HepG2 (cell line): Measurements from ENCODE around the gene HYOU1. TPM values are rescaled to one million over a fixed set of nuclear protein-coding genes. Genes with fewer than 3 reads are reported as not detected.

ENCODE experiments used
- ATAD3A ChIP-seq: sonication (generic); formaldehyde crosslinking; IDR thresholded peaks from 2 replicates; pipeline ENCODE4 v1.4.0; 2020; ENCODE audit warnings: missing genetic modification reagents
- CBFB ChIP-seq: sonication (generic); formaldehyde crosslinking; IDR thresholded peaks from 2 replicates; pipeline ENCODE4 v1.4.0; 2020; ENCODE audit warnings: missing genetic modification reagents
- NRL ChIP-seq: sonication (generic); formaldehyde crosslinking; IDR thresholded peaks from 2 replicates; pipeline ENCODE4 v1.5.0; 2020; ENCODE audit warnings: missing genetic modification reagents, mild to moderate bottlenecking, moderate library complexity, borderline replicate concordance
- SALL2 ChIP-seq: sonication (generic); formaldehyde crosslinking; IDR thresholded peaks from 2 replicates; pipeline ENCODE4 v1.8.1; 2023; ENCODE audit warnings: mild to moderate bottlenecking, missing genetic modification reagents, inconsistent platforms
- ZNF142 ChIP-seq: sonication (generic); formaldehyde crosslinking; IDR thresholded peaks from 2 replicates; pipeline ENCODE4 v1.4.0; 2020; ENCODE audit warnings: missing genetic modification reagents
- ZNF646 ChIP-seq: sonication (generic); formaldehyde crosslinking; IDR thresholded peaks from 2 replicates; pipeline ENCODE4 v1.9.0; 2021; ENCODE audit warnings: mild to moderate bottlenecking, missing genetic modification reagents
- polyA plus RNA-seq, 8 experiments: library from polyadenylated mRNA; depleted of rRNA in 3 of 8; stranded (reverse) in 7 of 8; unstranded in 1 of 8; fragments of >200 nt; fragmentation: Illumina TruSeq in 4 of 8; extraction: Trizol in 4 of 8; gene quantifications; 2 replicates each; pipeline versions ENCODE4 v1.2.1 to v1.2.3, GENCODE V29; 2011 to 2016; ENCODE audit warnings: low read depth in 4 of 8, missing spikeins in 1 of 8, mixed read lengths in 1 of 8; ENCODE audit not compliant: insufficient read depth in 1 of 8
- total RNA-seq, 5 experiments: library from RNA; depleted of rRNA; stranded (reverse); fragments of >200 nt; fragmentation: Illumina TruSeq; extraction: Trizol; gene quantifications; 2 replicates each; pipeline ENCODE4 v1.2.3, GENCODE V29; 2016; ENCODE audit warnings: low read depth in 1 of 5
- TF ChIP-seq, protein P1 (sequence below): sonication (generic); formaldehyde crosslinking; IDR thresholded peaks from 2 replicates; pipeline ENCODE4 v1.4.0; 2020; ENCODE audit warnings: missing genetic modification reagents
- TF ChIP-seq, protein P2 (sequence below): sonication (generic); IDR thresholded peaks from 2 replicates; pipeline ENCODE4 v1.6.1; 2016; ENCODE audit warnings: low read depth, borderline replicate concordance
- TF ChIP-seq, protein P3 (sequence below): sonication (generic); formaldehyde crosslinking; IDR thresholded peaks from 2 replicates; pipeline ENCODE4 v1.4.0; 2020; ENCODE audit warnings: missing genetic modification reagents, borderline replicate concordance

Gene HYOU1
- total and polyA plus RNA-seq, 2 of the 13 experiments (the other 11 are each of a cell fraction or from before 2014, with no cell fraction given): 127 to 155 TPM

DNA sequence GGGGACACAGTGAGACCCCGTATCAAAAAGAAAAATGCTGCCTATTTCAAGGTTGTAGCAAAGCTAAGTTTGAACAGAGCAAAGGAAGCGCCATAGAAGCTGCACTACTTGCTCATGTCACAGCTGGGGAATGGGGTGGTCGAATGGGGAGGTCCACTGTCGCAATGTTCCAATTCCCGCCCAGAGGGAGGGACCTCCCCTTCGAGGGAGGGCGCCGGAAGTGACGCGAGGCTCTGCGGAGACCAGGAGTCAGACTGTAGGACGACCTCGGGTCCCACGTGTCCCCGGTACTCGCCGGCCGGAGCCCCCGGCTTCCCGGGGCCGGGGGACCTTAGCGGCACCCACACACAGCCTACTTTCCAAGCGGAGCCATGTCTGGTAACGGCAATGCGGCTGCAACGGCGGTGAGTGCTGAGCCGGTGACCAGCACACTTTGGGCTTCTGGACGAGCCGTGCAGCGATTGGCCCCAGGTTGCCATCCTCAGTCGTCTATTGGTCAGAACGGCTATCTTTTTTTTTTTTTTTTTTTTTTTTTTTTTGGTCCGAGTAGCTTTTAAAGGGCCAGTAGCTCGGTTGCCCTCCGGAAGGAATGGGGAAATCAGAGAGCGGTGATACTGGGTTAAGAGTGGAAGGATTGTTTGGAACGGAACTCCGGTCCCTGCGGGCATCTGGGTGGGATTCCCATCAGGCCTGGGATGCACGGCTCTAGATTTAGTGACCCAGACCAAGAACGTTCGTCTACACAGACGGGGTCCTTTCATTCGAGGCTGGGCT lies 27.8 kb upstream of the HYOU1 start, which contains the start of gene HMBS (continued):
- no peak for TF ChIP-seq ZNF646 (CRISPR knock-in tag)
- TF ChIP-seq, protein P1, sequence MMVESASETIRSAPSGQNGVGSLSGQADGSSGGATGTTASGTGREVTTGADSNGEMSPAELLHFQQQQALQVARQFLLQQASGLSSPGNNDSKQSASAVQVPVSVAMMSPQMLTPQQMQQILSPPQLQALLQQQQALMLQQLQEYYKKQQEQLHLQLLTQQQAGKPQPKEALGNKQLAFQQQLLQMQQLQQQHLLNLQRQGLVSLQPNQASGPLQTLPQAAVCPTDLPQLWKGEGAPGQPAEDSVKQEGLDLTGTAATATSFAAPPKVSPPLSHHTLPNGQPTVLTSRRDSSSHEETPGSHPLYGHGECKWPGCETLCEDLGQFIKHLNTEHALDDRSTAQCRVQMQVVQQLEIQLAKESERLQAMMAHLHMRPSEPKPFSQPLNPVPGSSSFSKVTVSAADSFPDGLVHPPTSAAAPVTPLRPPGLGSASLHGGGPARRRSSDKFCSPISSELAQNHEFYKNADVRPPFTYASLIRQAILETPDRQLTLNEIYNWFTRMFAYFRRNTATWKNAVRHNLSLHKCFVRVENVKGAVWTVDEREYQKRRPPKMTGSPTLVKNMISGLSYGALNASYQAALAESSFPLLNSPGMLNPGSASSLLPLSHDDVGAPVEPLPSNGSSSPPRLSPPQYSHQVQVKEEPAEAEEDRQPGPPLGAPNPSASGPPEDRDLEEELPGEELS (CRISPR knock-in tag): peak; percentile 25; the same call in 1 of the 2 replicates
- TF ChIP-seq NRL: peak; percentile 62; the same call in 1 of the 2 replicates
- TF ChIP-seq, protein P2, sequence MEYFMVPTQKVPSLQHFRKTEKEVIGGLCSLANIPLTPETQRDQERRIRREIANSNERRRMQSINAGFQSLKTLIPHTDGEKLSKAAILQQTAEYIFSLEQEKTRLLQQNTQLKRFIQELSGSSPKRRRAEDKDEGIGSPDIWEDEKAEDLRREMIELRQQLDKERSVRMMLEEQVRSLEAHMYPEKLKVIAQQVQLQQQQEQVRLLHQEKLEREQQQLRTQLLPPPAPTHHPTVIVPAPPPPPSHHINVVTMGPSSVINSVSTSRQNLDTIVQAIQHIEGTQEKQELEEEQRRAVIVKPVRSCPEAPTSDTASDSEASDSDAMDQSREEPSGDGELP: peak; percentile 90; the same call in 1 of the 2 replicates
- TF ChIP-seq SALL2 (CRISPR knock-in tag): peak; percentile 48; the same call in 1 of the 2 replicates
- no peak for TF ChIP-seq ZNF142
- TF ChIP-seq ATAD3A (CRISPR knock-in tag): no peak
- TF ChIP-seq, protein P3, sequence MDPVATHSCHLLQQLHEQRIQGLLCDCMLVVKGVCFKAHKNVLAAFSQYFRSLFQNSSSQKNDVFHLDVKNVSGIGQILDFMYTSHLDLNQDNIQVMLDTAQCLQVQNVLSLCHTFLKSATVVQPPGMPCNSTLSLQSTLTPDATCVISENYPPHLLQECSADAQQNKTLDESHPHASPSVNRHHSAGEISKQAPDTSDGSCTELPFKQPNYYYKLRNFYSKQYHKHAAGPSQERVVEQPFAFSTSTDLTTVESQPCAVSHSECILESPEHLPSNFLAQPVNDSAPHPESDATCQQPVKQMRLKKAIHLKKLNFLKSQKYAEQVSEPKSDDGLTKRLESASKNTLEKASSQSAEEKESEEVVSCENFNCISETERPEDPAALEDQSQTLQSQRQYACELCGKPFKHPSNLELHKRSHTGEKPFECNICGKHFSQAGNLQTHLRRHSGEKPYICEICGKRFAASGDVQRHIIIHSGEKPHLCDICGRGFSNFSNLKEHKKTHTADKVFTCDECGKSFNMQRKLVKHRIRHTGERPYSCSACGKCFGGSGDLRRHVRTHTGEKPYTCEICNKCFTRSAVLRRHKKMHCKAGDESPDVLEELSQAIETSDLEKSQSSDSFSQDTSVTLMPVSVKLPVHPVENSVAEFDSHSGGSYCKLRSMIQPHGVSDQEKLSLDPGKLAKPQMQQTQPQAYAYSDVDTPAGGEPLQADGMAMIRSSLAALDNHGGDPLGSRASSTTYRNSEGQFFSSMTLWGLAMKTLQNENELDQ (CRISPR knock-in tag): no peak
- peak; percentile 6; the same call in 1 of the 2 replicates for TF ChIP-seq CBFB (CRISPR knock-in tag)
